SIG-M5 (cell line): Measurements from ENCODE around the gene CUL9.

Experiments
- DNase-seq: peaks from one replicate; lab custom pipeline; 2025; lab: John Stamatoyannopoulos, UW

Gene CUL9

DNA sequence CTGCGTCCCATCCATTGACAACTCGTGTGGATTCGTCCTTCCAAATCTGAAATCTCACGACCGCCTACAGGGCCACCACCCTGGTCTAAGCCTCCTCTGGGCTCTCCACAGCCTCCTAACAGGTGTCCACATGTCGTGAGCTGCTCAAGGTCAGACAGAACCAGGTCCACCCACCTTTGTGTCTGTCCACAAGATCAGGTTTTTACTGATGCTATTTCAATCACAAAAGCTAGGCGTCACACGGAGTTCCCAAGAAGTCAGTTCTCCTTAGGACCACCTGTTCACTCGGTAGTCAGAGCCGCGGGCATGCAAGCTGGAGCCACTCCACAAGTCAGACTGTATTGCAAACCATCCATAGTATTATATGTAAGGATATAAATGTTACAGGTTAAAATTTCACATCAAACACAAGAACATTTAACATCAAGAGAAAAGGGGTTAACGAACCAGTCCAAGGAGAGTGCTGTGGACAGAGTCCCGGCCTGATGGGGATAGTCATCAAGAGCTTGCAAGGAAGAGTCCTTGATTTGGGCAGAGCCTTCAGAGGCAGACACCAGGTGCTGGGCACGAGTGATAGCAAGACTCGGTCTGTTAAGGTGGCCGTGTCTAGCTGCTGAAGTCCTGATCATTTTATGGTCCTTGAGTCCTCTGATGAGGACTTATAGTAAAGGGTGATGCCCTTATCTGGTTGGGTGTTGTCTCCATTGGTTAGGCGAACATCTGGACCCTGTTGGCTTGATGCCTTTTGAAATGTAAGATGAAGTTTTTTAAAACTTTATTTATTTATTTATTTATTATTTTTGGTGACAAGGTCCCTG is 48.0 kb downstream of the CUL9 start:
- no peak for DNase-seq

DNA sequence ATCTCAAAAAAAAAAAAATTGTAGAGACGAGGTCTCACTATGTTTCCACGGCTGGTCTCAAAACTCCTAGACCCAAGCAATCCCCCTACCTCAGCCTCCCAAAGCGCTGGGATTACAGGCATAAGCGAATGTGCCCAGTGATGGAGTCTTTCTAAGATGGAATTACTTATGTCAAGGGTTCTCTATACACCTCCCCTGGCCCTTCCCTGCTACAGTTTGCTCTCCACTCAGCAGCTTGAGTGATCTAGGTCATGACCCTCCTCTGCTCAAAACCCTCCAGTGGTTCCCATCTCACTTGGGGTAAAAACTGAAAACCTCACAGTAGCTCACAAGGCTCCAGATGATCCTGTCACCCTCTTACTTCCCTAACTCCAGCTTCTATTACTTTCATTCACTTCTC is 49.1 kb downstream of the CUL9 start:
- DNase-seq, result no peak

DNA sequence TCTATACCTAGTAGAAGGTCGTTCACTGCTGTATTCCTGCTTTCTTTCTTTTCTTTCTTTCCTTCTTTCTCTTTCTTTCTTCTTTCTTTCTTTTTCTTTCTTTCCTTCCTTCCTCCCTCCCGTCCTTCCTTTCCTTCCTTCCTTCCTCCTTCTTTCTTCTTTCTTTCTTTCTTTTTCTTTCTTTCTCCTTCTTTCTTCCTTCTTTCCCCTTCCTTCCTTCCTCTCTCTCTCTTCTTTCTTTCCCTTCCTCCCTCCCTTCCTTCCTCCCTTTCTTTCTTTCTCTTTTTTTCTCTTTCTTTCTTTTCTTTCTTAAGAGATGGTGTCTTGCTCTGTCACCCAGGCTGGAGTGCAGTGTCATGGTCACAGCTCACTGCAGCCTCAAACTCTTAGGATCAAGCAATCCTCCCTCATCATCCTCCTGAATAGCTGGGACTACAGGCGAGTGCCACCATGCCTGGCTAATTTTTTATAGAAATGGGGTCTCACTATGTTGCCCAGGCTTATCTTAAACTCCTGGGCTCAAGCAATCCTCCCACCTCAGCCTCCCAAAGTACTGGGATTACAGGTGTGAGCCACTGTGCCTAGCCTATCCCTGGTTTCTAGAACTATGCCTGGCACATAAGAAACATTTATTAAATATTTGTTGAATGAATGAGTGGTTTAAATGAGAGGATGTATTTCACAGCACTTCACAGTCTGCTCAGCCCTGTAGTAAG is 49.9 kb downstream of the CUL9 start:
- no peak for DNase-seq

DNA sequence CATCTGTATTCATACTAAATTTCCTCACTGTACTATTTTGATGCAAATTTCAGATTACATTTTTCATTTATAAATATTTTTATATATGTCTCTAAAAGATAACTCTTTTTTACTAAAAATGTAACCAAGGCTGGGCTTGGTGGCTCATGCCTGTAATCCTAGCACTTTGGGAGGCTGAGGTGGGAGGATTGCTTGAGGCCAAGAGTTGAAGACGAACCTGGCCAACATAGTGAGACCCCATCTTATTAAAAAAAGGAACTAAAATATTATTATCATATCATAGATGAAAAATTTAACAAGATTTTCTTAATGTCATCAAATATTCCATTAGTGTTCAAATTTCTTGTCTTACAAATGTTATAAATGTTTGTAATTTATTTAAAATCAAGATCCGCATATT is 53.8 kb downstream of the CUL9 start:
- no peak for DNase-seq

DNA sequence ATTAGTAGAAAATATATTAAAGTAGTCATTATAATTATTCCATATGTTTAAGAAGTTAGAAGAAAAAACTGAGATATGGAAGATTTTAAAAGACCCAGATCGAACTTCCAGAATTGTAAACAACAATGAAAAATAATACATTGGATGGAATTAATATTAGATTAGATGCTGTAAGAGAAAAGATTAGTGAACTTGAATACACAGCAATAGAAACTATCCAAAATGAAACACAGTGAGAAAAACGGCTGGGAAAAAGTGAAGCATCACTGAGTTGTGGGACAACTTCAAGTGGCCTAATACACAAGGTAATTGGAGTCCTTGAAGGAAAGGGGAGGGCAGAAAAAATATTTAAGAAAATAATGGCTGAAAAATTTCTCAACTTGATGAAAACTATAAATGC is 57.1 kb downstream of the CUL9 start:
- no peak for DNase-seq

DNA sequence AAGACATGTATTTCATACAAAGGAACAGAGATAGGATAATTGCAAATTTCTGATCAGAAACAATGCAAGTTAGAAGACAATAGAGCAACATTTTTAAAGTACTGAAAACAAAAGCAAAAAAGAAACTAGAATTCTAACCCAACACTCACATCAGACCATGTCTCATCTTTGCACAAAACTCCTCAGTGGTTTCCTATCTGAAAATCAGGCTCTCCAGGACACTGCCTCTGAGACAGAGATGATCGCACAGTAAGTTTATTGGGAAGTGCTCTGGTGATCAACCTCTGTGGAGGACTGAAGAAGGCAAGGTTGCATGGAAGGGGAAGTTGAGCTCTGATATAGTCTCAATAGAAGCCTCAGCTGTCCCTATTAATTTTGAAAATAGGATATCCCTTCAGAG is 59.0 kb downstream of the CUL9 start:
- no peak for DNase-seq

DNA sequence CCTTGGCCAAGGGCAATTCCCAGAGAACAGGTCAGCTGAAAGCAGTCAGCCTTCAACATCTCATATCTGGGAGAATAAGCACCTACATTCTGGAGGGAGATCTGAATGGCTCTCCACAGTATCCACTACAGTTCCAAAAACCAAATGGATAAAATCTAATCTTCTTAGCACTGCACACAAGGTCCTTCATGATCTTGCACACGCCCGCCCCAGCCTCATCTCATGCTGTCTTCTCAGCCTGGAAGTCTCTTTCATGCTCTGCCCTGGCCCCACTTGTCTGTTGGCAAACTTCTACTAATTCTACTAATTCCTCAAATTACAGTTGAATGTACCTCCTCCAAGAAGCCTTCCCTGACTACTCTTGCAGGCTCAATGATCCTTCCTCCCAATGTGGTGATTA is 59.5 kb downstream of the CUL9 start:
- no peak for DNase-seq

DNA sequence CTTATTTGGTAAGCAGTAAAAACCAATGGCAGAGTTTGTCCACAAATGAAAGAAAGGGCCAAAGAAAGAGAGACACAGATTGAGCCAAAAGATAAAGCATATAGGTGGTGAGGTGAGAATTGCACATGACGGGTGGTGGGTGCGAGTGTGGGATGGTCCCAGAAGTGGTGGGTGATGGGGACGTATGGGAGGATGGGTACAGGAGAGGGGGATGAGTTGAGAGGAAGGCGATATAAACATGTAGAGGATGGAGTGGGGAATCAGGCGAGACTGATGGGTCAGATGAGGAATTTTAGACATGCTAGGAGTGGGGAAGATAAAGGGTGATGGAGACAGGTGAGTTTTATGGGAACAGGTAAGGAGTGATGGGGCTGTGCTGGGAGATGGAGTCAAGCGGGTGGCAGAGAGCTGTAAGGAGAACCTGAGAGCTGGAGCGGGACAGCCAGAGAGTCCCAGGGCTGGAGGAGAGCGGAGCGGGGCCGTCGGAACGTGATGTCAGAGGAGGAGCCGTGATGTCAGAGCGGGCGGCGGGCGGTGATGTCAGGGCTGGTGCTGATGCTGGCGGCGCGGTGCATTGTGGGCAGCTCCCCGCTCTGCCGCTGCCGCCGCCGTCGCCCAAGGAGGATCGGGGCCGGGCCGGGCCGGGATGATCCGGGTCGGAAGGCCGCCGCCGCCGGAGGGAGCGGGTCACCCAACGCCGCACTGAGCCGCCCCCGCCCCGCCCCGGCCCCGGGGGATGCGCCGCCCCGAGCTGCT is 61.1 kb downstream of the CUL9 start, which contains the start of gene TTBK1:
TSS of gene TTBK1 (plus strand) at position 574 of the 756 bp plus-strand sequence. CDS start 3,180 bp downstream, outside the sequence.
- DNase-seq, result no peak

DNA sequence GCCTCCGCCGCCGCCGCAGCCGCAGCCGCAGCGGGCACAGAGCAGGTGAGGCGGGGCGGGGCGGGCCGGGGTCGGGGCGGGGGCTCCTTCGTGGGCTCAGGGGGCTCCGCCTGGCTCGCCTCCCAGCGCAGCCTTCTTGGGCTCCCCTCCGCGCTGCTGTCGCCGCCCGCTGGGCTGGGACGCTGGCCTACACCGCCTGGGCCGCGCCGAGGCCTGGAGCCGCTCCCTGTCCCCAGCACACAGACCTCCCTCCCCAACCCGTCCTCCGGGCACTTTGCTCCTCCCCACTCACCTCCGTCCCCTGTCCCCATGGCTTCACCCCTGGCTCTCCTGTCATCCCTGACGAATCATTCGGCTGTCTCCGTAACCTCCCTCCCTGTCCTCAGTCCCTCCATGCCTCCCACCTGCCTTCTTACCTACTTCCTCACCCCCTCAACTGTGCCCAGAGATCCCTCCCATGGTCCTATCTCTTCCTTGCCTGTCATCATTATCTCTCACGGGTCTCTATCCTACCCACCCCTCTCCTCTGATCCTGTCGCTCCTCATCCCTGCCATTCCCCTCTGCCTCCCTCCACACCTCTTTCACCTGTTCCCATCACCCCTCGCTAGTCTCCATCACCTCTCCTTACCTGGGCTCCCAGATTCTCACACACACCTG is 61.8 kb downstream of the CUL9 start:
- DNase-seq, result no peak

DNA sequence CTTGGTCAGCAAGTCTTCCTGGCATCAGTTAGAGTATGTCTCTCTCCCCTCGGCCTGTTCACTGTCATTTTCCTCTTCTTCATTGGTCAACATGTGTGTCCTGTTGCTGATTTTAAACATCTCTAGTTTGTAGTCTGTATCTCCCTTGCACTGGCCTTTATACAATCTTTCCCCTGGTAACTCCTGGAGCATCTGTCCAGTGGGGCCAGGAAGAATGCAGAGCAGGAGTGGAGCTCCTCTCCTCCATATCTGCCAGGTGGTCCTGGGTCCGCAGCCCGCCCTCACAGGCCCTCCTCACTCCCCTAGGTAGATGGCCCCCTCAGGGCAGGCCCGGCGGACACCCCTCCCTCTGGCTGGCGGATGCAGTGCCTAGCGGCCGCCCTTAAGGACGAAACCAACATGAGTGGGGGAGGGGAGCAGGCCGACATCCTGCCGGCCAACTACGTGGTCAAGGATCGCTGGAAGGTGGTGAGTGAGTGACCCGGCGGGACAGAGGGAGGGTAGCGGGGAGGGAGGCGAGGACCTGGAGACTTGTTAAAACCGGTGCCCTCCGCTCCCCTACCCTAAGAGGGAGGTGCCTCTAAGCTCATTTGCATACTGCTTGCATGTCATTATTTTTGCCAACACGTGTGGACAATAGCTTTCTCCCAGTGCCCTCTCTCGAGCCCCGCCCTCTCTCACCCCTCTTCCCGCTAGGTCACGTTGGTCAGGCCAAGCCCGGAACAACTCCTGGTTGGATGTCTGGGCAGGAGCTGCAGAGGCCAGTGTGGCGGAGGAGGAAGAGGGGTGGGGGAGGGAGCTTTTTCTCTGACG is 64.5 kb downstream of the CUL9 start:
- no peak for DNase-seq

DNA sequence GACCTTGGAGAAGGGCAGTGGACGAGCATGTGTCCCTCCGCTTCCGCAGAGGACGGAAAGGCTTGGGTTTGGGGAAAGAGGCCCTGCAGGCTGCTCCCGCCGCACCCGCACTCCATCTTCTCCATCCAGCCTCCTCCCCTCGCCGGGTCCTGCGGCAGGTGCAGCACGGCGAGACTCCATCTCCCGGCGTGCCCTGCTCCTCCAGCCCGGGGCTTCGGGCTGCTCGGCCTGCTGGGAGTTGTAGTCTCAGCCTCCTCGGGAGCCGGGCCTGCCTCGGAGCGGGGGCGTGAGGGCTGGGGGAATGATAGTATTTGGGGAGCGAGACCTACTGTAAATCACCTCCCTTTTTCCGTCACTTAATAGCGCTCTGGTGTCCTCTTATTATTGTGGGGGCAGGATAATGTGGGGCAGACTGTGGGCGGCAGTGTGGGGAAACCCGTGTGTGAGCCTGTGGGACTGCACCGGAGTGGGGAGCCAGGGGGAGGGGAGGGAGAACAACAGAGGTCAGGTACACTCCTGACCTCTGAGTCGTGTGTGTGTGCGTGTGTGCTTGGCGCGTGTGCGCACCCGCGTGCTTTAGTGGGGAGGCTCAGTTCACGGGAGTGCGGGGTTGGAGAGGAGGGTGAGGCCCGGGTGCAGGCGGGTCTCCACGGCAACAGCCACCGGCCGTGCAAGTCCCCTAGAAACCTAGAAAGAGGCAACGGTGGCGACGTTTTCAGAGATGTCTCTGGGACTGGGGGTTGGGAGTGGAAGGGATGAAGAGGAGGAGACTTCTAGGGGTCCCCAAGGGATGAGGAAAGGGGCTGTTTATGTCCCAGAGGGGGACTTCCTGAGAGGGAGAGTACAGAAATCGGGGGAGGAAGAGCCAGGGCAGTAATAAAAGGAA is 65.4 kb downstream of the CUL9 start:
- no peak for DNase-seq

DNA sequence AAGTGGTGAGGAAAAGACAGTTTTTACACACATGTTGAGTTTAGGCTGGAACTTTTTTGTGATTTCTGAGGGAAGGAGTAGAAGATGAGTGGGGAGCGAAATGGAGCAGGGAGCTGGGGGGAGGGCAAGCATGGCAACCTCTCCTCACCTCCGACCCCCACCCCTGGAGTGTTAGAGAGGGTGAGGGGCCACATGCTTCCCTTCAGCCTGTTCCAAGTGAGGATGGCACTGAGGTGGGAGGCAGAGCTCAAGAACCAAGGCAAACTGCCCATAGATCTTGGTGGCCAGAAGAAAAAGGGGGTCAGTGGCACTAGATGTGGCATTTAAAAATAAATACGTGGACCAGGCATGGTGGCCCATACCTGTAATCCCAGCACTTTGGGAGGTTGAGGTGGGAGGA is 66.1 kb downstream of the CUL9 start:
- no peak for DNase-seq

DNA sequence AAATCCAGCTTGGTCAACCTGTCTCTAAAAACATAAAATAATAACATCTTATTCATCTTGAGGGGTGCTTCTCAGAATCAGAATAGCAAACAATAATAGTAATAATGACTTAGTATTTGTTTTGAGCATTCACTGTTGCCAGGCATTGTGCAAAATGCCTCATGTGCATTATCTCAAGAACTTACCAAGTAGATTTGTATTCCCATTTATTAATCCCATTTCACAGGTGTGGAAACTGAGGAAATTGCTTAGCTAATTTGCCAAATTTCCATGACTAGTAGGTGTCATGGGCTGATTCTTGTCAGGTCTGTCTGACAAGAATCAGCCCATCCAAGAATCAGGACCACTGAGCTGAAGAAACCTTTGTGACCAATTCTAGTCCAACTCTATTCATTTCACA is 66.8 kb downstream of the CUL9 start:
- no peak for DNase-seq

DNA sequence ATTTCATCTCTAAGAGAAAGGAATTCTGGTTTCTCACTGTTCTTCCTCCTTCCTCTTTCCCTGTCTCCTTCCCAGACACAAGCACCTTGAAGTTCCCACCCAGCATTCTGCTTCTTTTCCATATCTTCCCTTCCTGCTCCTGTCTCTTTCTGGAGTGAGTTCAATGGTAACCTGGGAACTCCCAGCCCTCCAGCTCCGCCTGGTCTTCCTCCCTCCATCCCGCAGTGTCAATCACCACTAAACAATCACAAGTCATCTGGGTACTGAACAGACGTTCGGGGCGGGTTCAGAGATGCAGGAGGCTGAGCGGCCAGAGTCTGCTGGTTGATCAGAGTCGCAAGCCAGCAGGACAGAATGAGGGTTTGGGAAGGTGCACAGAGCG is 69.0 kb downstream of the CUL9 start:
- no peak for DNase-seq

DNA sequence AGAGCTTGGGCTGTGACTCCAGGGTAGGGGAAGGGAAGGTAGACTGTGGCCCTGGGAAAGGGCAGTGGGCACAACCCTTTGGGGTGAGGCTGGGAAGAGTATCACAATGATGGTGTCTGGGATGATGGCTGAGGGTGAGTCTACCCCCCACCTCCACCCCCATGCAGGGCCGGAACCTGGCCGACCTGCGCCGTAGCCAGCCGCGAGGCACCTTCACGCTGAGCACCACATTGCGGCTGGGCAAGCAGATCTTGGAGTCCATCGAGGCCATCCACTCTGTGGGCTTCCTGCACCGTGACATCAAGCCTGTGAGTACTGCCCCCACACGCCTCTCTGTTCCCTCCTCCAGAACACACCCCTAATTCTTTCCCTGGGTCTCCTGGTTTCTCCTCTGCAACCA is 71.4 kb downstream of the CUL9 start:
- no peak for DNase-seq

DNA sequence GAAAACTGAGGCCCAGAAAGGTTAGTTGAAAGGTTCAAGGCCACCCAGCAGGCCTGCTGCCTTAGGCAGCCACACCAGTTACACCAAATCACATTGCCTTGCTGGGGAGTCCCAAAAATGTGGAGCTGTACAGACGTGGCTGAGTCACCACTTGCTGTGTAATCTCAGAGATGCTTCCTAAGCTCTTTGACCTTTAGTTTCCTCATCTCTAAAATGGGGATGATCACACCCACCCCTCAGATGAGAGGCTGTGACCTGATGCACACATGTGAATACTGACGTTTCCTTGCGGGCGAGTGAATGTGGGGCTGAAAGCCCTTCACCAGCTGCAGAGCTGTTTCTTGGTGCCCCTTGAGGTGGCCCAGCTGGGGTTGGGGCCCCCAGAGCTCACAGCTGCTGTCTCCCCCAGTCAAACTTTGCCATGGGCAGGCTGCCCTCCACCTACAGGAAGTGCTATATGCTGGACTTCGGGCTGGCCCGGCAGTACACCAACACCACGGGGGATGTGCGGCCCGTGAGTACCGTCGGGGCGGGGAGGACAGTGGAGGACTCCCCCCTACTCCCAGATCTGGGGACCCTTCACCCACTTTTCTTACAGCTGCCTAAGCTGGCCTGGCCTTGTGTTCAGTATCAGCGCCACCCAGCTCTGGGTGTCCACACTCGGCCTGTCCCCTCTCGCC is 72.3 kb downstream of the CUL9 start:
- DNase-seq, result no peak

DNA sequence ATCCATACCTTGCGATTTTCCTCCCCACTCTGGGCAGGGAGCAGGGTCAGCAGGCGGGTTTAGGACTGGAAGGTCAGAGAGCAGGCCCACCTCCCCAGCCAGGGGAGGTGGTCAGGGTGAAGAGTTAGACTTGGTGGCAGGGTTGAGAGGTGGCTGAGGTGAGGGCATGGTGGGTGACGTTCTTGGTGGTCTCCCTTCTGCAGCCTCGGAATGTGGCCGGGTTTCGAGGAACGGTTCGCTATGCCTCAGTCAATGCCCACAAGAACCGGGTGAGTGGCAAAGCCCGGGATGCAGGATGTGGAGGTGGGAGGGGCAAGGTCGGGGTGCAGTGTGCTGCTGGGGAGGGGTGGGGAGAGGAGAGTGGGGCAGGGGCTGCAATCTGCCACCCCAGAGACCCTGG is 72.8 kb downstream of the CUL9 start:
- no peak for DNase-seq

DNA sequence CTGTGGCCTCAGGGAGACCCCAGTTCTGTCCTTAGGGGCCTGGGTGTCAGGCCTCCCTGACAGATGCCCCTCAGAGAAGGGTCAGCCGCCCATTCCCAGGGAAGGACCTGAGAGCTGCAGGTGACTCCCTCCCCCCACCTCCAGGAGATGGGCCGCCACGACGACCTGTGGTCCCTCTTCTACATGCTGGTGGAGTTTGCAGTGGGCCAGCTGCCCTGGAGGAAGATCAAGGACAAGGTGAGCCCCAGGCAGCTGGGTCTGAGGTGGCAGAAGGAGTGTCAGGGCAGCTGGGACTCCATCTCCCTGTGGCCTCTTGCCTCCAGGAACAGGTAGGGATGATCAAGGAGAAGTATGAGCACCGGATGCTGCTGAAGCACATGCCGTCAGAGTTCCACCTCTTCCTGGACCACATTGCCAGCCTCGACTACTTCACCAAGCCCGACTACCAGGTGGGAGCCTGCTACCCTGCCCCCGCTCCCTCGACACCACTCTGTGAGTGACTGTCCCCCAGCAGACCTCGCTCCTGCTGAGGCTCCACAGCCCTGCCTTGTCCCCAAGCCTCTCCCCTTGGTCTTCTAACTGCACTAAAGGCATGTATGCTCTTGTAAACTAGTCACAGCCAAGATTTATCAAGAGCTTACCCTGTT is 73.5 kb downstream of the CUL9 start:
- DNase-seq, result no peak

DNA sequence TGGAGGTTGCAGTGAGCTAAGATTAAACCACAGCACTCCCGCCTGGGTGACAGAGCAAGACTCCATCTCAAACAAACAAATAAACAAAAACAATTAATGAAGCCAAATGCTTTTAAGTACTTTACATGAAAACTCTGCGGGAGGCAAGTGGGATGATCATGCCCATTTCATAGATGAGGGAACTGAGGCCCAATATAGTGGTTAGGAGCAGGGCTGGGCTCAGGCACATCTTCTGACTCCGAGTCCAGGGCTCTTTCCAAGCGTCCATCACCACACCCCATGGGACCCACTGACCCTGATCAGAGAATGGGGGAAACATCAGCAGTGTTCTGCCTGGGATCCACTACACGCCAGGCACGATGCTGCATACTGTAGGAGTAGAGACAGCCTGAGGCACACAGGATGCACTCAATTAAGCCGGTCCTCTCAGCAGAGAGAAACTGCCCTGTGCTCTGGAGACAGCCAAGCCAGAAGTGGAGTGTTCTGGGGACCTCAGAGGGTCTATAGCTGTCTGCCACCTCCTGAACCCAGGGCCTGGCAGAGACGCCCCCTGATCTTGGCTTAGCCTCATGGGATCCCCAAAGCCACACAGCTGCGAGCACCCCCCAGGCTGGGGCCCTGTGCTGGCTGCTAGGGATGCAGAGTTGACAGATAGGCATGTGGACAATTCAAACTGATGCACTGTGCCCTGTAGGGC is 74.8 kb downstream of the CUL9 start:
- no peak for DNase-seq
